ENCODE measurements around the gene FNDC10. TPM values are rescaled to one million over a fixed set of nuclear protein-coding genes. Genes with fewer than 3 reads are reported as not detected.

Gene FNDC10
- total and polyA plus RNA-seq, 2 donors (not counting 3 experiments of a cell fraction or from before 2014, with no cell fraction given), result 1.5 to 2.3 TPM

DNA sequence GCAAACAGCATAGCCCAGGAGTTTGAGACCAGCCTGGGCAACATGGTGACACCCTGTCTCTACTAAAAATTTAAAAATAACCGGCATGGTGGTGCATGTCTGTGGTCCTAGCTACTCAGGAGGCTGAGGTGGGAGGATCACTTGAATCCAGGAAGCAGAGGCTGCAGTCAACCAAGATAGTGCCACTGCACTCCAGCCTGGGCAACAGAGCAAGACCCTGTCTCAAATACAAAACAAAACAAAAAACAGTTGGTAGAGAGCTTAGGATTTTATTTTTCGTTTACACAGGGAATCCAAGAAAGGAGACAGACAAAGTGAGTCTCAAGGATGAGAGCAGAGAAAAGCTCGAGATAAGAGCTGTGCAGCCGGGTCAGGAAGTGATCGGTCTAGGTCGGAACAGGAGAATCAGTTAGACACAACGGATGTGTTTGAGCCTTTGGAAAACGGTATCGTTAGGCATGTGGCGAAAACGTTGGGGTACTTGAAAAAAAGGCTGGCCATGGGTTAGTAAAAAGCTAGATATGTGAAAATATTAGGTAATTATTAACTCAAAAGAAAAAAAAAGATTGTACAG, 13.7 kb upstream of the FNDC10 start:
- no peak for DNase-seq (ENCODE audit: low read depth, low spot score)
- ChIA-PET CTCF (interaction anchor here (1.2 kb wide), 1 partner anchor 36 kb away, joined by 6 read pairs; no protein-coding TSS in a partner anchor), POLR2A (no interaction called here)
- dilution Hi-C loops (cut with MboI; ENCODE audit: extremely low pct_ligation_motif_present, low sequenced_read_pairs), result no loop called here
- Histone ChIP-seq H3K9ac (replicated peaks; ENCODE audit: extremely low read depth, insufficient read depth, low read length) (no peak overlapping the region), H3K4me1 (ENCODE audit: control insufficient read depth, extremely low read depth, insufficient read depth, low read length) (peaks cover 16% of the 10 kb centered on the region), H3K36me3 (ENCODE audit: control insufficient read depth in 2 of 2, extremely low read depth in 1 of 2, insufficient read depth in 2 of 2, low read length in 2 of 2) (peaks cover 0 to 2% of the 10 kb centered on the region in 2 experiments), H3K79me2 (ENCODE audit: control insufficient read depth, insufficient read depth, low read length) (peaks cover 3% of the 10 kb centered on the region), H3K9me1 (replicated peaks; ENCODE audit: control insufficient read depth, extremely low read depth, insufficient read depth, low read length) (no peaks in the 10 kb centered on the region), H3K27me3 (ENCODE audit: control insufficient read depth in 2 of 2, insufficient read depth in 2 of 2, low read length in 2 of 2) (no peaks in the 10 kb centered on the region), H3K9me3 (replicated peaks; ENCODE audit: control insufficient read depth, insufficient read depth, low read length) (no peaks in the 10 kb centered on the region), H3K4me3 (replicated peaks in 1 of 3; ENCODE audit: insufficient read depth in 1 of 3, low read depth in 1 of 3, low read length in 3 of 3) (no peak overlapping the region), H3K4me2 (ENCODE audit: insufficient read depth, low read length) (no peak overlapping the region), H2AFZ (ENCODE audit: low read depth, low read length) (no peak overlapping the region), H3K27ac (ENCODE audit: insufficient read depth, low read depth, low read length) (no peak overlapping the region), H4K20me1 (replicated peaks; ENCODE audit: control insufficient read depth, extremely low read depth, insufficient read depth, low read length) (no peaks in the 10 kb centered on the region)
- BruUV-seq (replicated peaks), result no TSS peak
- FAIRE-seq, result no peak
- TF ChIP-seq, protein P1, sequence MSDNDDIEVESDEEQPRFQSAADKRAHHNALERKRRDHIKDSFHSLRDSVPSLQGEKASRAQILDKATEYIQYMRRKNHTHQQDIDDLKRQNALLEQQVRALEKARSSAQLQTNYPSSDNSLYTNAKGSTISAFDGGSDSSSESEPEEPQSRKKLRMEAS (IDR thresholded peaks at IDR 0.05; ENCODE audit: insufficient read depth, insufficient read length), result no peak
- TF ChIP-seq JUN (IDR thresholded peaks at IDR 0.05; ENCODE audit: borderline replicate concordance, insufficient read depth, insufficient read length, low read depth), result no peak
- TF ChIP-seq MYC (IDR thresholded peaks at IDR 0.05; ENCODE audit: low read depth, low read length), result no peak
- no peak for TF ChIP-seq EZH2 (IDR thresholded peaks at IDR 0.05; ENCODE audit: borderline replicate concordance, low read depth, low read length, severe bottlenecking)
- TF ChIP-seq GATA2 (IDR thresholded peaks at IDR 0.05; ENCODE audit: insufficient read depth, insufficient read length, low read depth, low read length), result no peak
- TF ChIP-seq, protein P2, sequence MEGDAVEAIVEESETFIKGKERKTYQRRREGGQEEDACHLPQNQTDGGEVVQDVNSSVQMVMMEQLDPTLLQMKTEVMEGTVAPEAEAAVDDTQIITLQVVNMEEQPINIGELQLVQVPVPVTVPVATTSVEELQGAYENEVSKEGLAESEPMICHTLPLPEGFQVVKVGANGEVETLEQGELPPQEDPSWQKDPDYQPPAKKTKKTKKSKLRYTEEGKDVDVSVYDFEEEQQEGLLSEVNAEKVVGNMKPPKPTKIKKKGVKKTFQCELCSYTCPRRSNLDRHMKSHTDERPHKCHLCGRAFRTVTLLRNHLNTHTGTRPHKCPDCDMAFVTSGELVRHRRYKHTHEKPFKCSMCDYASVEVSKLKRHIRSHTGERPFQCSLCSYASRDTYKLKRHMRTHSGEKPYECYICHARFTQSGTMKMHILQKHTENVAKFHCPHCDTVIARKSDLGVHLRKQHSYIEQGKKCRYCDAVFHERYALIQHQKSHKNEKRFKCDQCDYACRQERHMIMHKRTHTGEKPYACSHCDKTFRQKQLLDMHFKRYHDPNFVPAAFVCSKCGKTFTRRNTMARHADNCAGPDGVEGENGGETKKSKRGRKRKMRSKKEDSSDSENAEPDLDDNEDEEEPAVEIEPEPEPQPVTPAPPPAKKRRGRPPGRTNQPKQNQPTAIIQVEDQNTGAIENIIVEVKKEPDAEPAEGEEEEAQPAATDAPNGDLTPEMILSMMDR (IDR thresholded peaks at IDR 0.05; ENCODE audit: extremely low read depth in 1 of 2, insufficient read depth in 1 of 2, low read depth in 1 of 2, low read length in 2 of 2), result no peak
- no peak for TF ChIP-seq POLR2AphosphoS5 (IDR thresholded peaks at IDR 0.05; ENCODE audit: insufficient read depth, low read depth, low read length)
- no peak for TF ChIP-seq FOS (IDR thresholded peaks at IDR 0.05; ENCODE audit: borderline replicate concordance, insufficient read depth, low read length)
- no peak for TF ChIP-seq POLR2A (IDR thresholded peaks at IDR 0.05; ENCODE audit: low read depth, low read length)
- intact Hi-C loops (cut with micrococcal nuclease), result no loop called here

Data from endothelial cell of umbilical vein (primary cell).